GM19328 (cell line): ENCODE results near the gene TMED10.

ENCODE experiments used
- ATAC-seq: cut with Tn5 transposase; IDR thresholded peaks from one replicate; pipeline ENCODE4 v1.9.1; 2021; ENCODE audit warnings: mild to moderate bottlenecking, moderate library complexity; ENCODE audit not compliant: unreplicated experiment

The TMED10 gene

DNA sequence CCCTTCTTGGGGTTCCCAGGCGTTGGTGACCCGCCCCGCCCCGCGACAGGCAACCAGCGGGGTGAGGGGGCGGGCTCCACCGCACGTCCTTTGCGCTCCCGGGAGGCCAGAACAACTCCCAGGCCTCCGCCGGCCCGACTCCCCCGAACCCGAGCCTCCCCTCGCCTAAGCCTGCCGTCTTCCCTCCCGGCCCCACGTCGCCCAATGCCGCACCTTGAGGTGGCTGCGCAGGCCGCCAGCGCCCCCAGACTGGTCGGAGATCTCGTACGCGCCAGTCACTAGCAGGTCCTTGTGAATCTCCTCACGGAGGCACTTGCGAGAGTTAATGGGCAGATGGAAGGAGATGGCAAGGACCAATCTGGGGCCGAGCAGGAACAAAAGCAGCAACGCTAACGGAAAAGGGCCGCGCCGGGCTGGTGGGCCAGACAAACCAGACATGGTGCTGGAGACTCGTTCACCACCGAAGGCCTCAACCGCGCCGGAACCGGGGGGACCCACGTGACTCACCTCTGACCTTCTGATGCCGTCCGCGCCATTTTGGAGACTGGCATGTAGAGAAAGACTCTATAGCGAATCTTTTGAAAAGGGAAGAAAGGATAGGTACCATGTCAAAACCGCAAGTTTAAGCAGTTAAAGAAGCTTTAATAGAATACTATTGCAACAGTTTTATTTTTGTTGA lies at the start of gene TMED10:
TSS of gene TMED10 (minus strand) at position 471 of the 679 bp plus-strand sequence. CDS start at position 438, 33 bp downstream.
- peak; percentile 66 for ATAC-seq

DNA sequence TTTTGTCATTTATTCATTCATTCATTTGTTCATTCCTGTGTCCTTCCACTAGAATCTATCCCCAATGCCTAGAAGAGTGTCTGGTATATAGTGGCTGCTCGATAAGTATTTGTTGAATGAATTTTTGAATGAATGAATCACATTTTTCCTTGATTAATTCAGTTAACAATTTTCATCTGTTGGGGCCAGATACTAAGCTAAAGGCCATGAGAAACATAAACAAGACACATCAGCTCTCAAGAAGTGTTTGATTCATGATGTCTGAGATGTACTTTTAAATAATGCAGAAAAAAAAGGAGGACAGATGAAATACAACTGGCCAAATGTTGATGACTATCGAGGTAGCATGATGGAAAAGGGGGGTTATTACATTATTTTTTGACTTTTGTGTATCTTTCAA lies 48.1 kb upstream of the TMED10 start:
- no peak for ATAC-seq

DNA sequence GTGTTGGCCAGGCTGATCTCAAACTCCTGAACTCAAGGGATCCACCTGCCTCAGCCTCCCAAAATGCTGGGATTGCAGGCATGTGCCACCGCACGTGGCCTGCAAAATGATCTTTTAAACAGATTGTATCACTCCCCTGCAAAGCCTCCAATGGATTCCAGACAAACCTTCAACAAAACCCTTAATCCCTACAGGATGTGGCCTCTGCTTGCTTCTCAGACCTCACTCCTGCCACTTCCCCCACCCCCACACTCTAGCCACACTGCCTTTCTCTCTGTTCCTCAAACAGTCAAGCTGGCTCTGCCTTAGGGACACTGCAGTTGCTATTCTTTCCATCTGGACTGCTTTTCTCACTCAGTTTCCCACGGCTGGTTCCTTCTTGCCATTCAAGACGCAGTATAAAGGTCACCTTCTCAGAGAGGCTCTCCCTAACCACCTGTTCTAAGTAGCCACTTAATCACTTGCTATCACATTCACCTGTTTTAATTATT lies 47.3 kb upstream of the TMED10 start:
- no peak for ATAC-seq

DNA sequence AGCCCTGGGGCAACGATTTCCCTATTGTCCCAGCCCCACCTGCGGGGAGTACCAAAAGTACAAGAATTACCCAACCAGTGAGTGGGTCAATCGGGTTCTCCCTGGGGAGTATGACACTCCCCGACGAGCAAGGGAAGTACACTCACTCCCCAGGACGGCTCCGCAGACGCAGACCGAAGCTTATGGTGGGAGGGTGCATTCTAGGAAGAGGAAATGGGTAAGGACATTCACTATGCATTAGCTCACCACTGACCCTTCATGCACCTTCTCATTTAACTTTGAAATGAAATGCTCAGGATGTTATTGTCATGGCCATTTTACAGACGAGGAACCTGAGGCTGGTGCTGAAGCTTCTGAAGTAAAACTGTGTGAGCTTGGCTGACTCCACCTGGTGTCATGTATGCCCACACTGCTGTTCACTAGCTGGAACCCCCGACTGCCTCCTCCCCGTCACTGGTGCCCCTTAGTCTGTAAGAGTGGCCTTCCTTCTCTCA lies 45.8 kb upstream of the TMED10 start:
- ATAC-seq = no peak

DNA sequence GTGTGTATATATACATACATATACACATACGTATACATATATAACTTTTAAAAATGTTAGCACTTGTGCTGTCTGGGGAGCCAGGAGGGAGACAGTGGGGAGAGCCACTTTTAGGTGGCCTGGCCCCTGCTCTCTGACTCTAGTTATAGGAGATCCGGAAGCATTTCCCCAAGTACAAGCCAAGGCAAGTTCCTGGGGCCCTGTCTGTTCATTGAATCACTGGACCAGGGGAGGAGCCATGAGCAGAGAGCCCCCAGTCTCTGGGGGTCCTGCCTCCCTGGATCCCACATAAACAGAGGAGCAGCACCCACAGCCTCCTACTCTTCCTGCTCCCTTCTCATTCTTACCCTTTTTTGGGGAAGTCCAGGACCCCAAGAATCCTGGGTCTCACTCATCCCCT lies 45.4 kb upstream of the TMED10 start:
- no peak for ATAC-seq

DNA sequence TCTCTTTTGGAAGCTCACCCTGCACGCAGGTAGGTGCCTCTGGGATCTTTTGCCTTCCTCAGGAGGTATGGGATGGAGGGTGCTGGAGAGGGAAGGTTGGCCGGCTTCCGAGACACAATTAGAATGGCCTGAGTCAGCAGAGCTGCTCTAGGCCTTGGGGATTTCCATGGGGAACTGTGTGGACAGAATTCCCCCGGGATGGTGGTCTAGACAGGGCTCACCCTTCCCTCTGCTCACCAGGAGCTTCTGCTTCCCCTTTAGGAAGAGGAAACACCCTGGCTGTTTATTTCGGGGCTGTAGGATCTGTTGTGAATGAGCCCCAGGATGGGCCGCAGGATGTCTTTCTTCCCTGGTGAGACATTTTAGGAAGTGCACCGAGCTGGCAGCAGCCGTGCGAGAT lies 43.7 kb upstream of the TMED10 start:
- ATAC-seq = no peak

DNA sequence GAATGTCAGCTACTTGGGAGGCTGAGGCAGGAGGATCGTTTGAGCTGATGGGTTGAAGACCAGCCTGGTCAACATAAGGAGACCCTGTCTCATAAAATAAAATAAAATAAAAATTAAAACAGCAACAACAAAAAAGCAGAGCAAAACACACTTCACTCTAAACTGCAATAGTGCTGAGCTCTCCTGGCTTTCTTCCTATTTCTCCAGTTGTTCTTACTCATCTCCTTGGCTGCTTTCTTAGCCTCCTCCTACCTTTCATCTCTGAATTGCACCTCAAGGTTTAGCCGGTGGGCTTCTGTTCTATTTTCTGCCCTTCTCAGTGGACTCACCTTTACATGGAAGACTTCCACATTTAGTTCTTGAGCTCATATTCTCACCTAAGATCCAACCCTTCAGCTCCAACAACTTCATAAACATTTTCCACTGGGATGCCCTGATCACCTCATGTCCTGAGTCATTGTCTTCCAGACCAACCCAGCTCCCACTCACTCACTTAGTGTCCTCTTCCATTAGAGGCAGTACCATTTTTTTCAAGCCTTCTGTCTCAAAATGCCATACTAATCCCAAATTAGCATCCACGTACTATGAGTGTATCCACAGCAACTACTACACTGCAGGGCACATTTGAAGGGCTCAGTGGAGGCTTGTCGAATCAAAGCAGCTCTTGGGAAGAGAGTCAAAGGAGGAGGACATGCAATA lies 41.2 kb upstream of the TMED10 start:
- ATAC-seq = no peak

DNA sequence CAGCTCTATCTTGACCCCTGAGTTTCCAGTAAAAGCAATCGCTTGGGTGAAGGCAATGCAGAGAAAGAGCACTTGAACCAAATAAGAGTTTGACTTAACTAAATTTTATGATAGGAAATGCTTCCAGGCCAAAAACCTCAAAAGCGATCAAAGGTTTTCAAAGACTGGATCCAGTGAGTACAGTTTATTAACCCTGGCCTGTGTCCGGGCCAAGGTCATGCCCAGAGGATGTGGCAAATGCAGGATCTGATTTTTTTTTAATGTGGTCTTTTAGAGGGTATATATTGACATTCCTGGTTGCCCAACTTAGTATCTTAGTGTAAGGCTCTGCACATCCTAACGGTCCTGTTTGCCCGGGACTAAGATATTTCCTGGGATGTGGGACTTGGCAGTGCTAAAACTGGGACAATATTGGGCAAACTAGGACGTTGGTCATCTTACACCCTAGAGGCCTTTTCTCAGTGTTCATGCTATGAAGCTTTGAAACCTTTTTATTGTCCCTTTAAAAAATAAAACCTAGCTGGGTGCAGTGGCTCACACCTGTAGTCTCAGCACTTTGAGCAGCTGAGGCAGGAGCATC lies 40.1 kb upstream of the TMED10 start:
- no peak for ATAC-seq

DNA sequence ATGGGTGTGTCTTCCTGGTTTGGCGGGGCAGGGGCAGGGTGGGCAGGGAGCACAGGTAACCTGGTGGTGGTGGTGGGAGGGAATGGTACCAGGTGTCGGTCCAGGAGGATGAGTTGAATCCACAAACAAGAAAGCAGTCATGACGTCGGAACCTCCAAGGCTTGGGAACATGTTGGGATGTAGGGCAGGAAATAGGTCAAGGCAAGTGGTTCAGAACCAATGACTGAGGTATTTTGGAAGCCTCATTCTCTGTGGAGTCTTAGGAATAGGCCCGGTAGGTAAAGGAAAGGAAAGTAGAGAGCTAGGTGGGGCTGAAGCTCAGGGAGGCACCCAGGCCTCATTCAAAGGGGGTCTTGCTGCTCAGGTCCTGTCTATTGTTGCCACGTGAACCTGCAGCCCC lies 39.1 kb upstream of the TMED10 start:
- ATAC-seq = no peak

DNA sequence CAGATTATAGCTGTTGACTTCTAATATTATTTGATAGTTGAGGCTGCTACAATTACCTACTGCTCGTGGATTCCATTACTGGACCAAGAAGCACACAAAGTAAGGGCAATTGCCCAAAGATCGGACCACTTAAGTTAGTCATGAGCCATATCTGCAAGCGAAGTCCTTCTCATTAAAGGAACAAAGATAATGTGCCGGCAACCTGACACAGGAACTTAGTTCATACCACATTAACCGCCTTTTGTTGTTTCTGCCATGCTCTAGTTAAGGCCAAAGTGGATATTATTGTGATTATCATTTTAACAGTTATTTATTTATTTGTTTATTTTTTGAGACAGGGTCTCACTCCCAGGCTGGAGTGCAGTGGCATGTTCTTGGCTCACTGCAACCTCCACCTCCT lies 38.1 kb upstream of the TMED10 start:
- no peak for ATAC-seq

DNA sequence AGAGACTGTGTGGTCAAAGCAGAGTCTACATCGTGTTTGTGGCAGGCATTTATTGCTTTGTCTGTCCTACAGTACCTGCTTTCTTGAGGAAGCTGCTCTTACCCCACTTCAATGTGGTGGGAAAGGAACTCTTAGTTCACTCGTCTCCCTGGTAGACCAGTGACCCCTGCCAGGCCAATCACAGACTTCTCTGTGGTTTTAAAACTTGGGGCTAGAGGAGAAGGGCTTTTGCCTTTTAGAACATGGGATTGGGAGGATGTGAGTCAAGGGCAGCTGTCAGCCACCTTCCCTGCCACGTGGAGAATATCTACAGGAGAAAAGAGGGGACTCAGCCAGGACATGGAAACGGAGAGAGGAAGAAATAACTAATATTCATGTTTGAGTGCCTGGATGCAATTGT lies 36.8 kb upstream of the TMED10 start:
- no peak for ATAC-seq

DNA sequence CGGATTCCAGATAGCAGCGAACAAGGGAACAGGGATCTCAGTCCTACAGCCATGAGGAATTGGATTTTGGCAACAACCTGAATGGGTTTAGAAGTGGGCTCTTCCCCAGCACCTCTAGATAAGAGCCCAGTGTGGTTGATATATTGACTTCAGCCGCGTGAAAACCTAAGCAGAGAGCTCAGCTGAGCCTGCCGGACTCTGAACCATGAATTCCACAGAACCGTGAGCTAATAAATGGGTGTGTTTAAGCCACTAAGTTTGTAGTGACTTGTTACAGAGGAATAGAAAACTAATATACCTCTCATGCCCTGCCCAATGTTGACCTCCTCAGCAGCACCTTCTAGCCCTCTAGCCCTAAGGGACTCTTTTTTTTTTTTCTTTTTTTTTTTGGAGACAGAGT lies 32.4 kb upstream of the TMED10 start:
- ATAC-seq = no peak

DNA sequence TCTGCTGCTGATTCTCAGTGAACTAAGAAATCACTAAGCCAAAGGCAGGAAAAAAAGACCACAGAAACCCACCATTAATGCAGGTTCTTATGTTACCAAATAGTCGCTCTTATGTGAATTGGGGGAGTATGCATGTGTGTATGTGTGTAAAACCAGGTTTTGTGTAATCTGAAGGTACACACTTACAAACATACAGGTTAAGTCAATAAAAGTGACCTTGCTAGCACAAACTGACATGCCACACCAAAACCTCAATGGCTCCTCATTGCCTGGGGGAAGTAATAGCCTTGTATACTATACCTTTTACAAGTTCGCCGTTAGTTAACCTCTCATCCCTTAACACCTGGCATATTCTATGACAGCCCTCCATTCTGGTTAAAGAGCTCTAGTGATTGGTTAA lies 29.8 kb upstream of the TMED10 start:
- no peak for ATAC-seq

DNA sequence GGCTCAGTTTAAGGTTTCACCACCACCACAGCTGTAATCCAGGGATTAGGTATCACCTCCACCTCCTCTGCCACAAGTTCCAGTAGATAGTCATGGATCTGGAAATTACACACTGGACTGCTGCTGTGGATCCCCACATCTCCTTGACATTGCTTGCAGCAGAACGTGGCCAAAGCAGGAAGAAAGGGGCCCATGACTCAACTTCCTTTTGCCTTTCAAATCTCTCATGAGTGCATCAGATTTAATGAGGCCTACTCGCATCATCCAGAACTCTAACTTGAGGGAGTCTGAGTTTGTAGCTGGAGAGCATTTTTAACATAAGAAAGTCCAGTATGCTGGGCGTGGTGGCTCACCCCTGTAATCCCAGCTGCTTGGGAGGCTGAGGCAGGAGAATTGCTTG lies 29.2 kb upstream of the TMED10 start:
- no peak for ATAC-seq

DNA sequence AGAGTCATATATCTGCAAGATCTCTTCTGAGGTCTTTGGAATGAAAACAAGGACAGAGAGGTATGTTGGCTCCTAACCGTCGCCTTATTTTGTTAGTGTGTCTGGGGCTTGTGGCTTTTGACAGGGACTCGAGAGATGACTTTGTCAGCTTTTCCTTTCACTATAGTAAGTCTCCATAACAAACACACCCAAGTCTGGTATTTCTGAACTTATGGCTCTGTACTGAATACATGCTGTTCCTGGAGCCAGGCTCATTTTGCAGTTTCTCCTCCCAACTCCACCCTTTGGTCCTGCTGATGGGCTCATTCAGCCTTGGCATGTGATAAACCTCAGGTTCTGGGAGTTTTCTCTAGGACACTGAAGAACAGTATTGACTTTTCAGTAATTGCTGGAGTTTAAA lies 27.7 kb upstream of the TMED10 start:
- no peak for ATAC-seq

DNA sequence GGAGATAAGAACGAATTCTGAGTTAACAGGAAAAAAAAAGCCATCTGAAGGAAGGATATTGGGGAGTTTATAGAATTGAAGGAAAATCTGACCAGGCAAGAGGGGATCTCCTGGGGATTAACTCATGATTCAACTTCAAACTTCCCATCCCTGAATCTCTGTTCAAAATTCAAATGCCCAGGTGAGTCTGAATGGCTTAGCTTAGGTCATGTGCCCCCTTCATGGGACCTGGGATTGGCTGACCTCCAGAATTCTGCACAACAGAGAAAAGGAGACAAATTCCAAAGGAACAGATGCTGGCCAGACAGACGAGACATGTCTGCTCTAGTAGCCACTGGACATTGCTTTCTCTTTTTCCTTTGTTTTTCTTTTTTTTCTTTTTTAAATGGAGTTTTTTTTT lies 26.2 kb upstream of the TMED10 start:
- ATAC-seq = no peak

DNA sequence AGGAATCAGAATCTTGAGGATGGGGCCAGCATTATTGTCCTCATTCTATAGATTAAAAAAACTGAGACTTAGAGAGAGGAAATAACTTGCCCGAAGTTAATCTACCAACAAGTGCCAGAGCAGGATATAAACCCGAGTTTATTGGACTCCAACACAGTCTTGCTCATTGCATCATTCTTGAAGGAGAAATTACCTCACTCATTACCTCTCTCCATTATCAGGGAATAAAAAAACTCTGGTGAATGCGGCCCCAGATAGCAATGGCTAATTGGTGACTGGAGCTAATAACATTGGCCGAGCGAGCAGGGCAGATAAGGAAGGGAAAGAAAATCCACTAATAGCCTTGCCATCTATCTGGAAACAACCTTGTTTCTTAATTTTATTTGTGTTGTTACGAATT lies 24.7 kb upstream of the TMED10 start:
- ATAC-seq = no peak

DNA sequence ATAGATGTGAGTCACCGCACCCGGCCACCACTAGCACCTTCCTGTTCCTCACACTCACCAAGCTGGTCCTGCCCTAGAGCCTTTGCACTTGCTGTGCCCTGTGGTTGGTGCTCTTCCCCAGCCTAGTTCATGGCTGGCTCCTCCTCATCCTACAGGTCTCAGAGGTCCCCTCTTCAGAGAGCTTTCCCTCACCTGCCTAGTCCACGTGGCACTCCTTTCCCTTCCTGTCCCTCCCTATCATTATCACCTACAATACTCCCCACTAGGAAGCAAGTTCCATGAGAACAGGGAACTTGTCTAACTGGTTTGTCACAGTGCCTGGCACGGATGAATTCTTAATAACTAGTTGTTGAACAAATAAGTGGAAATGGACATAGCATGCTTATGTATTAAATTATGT lies 24.0 kb upstream of the TMED10 start:
- ATAC-seq = no peak

DNA sequence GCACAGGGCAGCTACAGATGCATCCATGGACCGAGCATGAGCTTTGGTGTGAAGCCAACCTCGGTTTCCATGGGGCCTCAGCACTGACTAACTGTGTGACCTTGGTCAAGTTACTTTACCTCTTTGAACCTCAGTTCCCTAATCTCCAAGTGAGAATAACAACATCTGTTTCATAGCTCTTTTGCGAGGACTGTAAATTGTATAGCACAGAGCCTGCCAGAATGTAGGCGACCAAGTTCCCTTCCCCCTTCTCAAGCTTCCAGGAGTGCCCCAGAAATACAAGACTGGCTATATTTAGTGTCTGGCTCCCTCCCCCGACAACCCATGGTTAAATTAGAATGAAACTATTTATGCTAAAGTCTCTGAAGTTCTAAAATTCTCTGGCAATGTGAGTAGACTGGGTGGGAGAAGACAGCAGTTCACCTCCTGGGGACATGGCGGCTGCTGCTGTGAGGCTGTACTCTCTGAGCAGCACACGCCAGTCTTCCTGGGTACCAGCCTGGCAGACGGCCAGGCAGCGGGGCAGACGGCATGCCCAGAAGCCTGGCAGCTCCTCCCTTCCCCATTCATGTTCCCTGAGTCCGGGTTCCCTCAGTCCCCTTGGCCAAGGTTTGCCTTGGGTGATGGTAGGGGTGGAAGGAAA lies 22.0 kb upstream of the TMED10 start:
- no peak for ATAC-seq

DNA sequence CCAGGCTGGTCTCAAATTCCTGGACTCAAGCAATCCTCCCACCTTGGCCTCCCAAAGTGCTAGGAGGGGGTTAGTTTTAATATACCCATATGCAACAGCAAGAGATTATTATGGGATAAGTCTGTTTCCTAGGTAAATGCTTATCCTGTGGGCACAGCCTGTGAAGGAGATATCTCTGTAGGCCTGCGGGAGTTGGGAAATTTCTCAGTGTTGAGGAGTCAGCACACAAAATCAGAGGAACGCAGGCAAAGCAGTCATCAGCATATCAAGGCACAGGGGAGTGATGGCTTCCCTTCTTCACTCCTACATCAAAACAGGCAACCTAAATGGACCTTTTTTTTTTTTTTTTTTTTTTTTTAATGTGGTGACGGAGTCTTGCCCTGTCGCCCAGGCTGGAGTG lies 20.9 kb upstream of the TMED10 start:
- no peak for ATAC-seq

DNA sequence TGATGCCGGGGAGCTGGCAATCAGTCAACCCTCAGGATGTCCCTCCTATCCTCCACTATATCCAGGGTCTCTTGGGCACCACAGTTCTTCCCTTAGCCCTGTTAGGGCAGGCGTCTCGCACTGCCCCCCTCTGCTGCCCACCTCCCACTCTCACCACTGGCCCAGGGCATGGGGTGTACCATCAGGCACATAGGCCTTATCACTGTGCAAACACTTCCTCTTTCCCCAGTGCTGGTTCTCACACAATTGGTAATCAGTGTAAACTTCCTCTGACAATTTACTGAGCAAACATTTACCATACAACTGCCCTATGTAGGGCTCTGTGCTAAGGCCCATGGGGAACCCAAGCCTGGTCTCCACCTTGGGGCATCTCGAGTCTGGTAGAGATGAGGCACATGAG lies 20.1 kb upstream of the TMED10 start:
- no peak for ATAC-seq

DNA sequence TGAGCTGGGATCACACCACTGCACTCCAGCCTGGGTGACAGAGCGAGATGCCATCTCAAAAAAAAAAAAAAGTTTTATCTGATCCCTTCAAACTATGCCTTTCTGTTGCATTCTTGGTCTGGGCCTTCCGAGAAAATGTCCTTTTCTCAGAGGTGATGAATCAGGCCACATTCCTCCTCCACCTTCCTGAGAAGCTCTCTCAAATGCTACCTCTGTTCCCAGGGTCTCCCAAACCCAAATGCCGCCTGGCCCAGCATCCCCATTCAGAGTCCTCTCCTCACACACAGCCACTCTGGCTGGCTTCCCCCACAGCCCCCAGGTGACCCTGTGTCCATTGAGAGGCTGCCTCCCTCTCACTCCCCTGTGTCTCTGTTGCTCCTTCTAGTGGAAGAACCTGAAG lies 19.7 kb upstream of the TMED10 start:
- ATAC-seq = no peak
